ENCODE results near the gene POU3F4.

POU3F4 gene

GRCh38 chrX:83508006-83508405, at the start of gene POU3F4:
POU3F4 (plus strand) TSS chrX:83508290; CDS start chrX:83508325, 35 bp downstream.
- no peak within 1 kb of the TSS for H3K4me3 ChIP-seq (ENCODE audit: insufficient read length, low read depth)
- no peak for DNase-seq (ENCODE audit: low read depth, low spot score)
- H3K36me3 ChIP-seq (ENCODE audit: insufficient read depth, insufficient read length, low read length): no peaks in the 10 kb centered on the region
- TF ChIP-seq ZNF274 (IDR thresholded peaks at IDR 0.05; ENCODE audit: low read depth, low read length) (no peak), YY1 (IDR thresholded peaks at IDR 0.05; ENCODE audit: insufficient read depth, insufficient read length) (no peak), SUZ12 (IDR thresholded peaks at IDR 0.05; ENCODE audit: extremely low read depth, insufficient read depth, insufficient read length) (no peak)
- no peak within 1 kb of the TSS for H3K9ac ChIP-seq (ENCODE audit: insufficient read length, low read depth)
- H3K27me3 ChIP-seq (ENCODE audit: insufficient read depth, insufficient read length): peaks cover 21% of the 10 kb centered on the region
- H3K9me3 ChIP-seq (ENCODE audit: insufficient read depth, low read length): peaks cover 5% of the 10 kb centered on the region; the same call in 1 of the 2 replicates
- no peaks in the 10 kb centered on the region for H3K4me1 ChIP-seq (ENCODE audit: insufficient read depth, insufficient read length)

DNA sequence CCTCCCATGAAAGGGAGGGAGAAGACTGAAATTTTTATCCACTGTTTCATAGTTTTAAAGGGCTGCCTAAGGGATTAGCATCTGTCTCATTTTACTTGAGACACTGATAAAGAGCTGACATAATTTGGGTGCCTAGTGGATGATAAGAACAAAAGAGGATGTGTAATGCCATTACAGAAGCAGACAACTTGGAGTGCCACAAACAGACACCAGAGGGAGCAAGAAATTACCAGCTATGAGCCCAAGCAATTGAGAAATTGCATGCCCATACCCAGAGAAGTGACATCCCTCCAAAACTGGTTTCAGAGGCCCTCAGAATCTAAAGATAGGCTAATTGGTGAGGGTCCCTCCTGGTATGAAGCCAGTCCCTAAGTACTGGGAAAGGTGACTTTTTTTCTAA, 38.5 kb upstream of the POU3F4 start:
- Histone ChIP-seq H3K9ac (ENCODE audit: insufficient read length, low read depth) (no peak overlapping the region), H3K4me3 (ENCODE audit: insufficient read length, low read depth) (no peak overlapping the region), H3K4me1 (ENCODE audit: insufficient read depth, insufficient read length) (no peaks in the 10 kb centered on the region), H3K9me3 (ENCODE audit: insufficient read depth, low read length) (no peaks in the 10 kb centered on the region), H3K36me3 (ENCODE audit: insufficient read depth, insufficient read length, low read length) (no peaks in the 10 kb centered on the region), H3K27me3 (ENCODE audit: insufficient read depth, insufficient read length) (no peaks in the 10 kb centered on the region)
- DNase-seq (ENCODE audit: low read depth, low spot score): peak; percentile 27
- TF ChIP-seq YY1 (IDR thresholded peaks at IDR 0.05; ENCODE audit: insufficient read depth, insufficient read length): no peak
- TF ChIP-seq SUZ12 (IDR thresholded peaks at IDR 0.05; ENCODE audit: extremely low read depth, insufficient read depth, insufficient read length): no peak
- no peak for TF ChIP-seq ZNF274 (IDR thresholded peaks at IDR 0.05; ENCODE audit: low read depth, low read length)

DNA sequence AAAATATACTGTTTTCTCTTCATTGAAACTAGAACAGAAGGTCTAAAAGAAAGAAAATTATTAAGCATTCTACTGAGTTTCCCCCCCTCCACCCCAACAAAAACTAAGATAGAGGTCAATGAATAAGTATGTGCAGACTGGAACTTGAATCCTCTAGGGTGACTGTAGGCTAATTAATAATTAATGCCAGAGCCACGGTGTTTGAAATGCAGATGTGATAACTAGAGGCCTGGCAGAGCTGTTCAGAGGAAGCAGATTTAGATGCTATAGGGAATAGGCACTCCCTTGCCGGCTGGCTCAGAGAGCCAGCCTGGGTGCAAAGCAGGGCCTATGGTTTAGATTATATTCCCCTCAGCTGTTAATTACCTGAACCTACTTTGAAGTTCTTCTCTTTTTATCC, 12.2 kb upstream of the POU3F4 start:
- Histone ChIP-seq H3K27me3 (ENCODE audit: insufficient read depth, insufficient read length) (no peaks in the 10 kb centered on the region), H3K4me1 (ENCODE audit: insufficient read depth, insufficient read length) (no peaks in the 10 kb centered on the region), H3K36me3 (ENCODE audit: insufficient read depth, insufficient read length, low read length) (no peaks in the 10 kb centered on the region), H3K4me3 (ENCODE audit: insufficient read length, low read depth) (no peak overlapping the region), H3K9ac (ENCODE audit: insufficient read length, low read depth) (no peak overlapping the region), H3K9me3 (ENCODE audit: insufficient read depth, low read length) (no peaks in the 10 kb centered on the region)
- TF ChIP-seq ZNF274 (IDR thresholded peaks at IDR 0.05; ENCODE audit: low read depth, low read length): no peak
- no peak for DNase-seq (ENCODE audit: low read depth, low spot score)

- Histone ChIP-seq H3K27me3 (ENCODE audit: insufficient read depth, insufficient read length) (no peaks in the 10 kb centered on the region), H3K4me3 (ENCODE audit: insufficient read length, low read depth) (no peak overlapping the region), H3K4me1 (ENCODE audit: insufficient read depth, insufficient read length) (no peaks in the 10 kb centered on the region), H3K36me3 (ENCODE audit: insufficient read depth, insufficient read length, low read length) (no peaks in the 10 kb centered on the region), H3K9me3 (ENCODE audit: insufficient read depth, low read length) (no peaks in the 10 kb centered on the region), H3K9ac (ENCODE audit: insufficient read length, low read depth) (no peak overlapping the region)
- no peak for DNase-seq (ENCODE audit: low read depth, low spot score)
- no peak for TF ChIP-seq ZNF274 (IDR thresholded peaks at IDR 0.05; ENCODE audit: low read depth, low read length)
- no peak for TF ChIP-seq SUZ12 (IDR thresholded peaks at IDR 0.05; ENCODE audit: extremely low read depth, insufficient read depth, insufficient read length)
- TF ChIP-seq YY1 (IDR thresholded peaks at IDR 0.05; ENCODE audit: insufficient read depth, insufficient read length): no peak
Observed at GRCh38 chrX:83501003-83501402, 7.1 kb upstream of the POU3F4 start.

DNA sequence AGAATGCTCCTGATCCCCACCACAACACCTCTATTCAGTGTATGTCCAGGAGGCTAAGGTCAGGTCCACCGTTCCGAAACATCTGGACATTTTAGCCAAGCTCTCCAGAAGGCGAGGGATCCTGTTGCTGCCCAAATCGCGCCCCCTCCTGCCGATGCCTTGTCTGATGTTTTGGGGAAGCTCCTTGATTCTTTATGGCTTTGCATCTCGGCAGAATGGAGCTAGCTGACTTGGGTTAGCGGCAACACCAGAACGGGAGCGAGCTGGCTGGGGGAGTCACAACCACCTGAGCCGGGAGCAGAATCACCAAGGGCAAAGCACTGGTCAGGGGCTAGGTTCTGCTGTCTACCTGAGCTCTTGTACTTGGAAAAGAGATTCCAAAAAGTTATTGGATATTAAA, 6.6 kb upstream of the POU3F4 start:
- Histone ChIP-seq H3K4me1 (ENCODE audit: insufficient read depth, insufficient read length) (no peaks in the 10 kb centered on the region), H3K9me3 (ENCODE audit: insufficient read depth, low read length) (no peaks in the 10 kb centered on the region), H3K9ac (ENCODE audit: insufficient read length, low read depth) (no peak overlapping the region), H3K27me3 (ENCODE audit: insufficient read depth, insufficient read length) (no peaks in the 10 kb centered on the region), H3K36me3 (ENCODE audit: insufficient read depth, insufficient read length, low read length) (no peaks in the 10 kb centered on the region), H3K4me3 (ENCODE audit: insufficient read length, low read depth) (no peak overlapping the region)
- DNase-seq (ENCODE audit: low read depth, low spot score): no peak
- no peak for TF ChIP-seq ZNF274 (IDR thresholded peaks at IDR 0.05; ENCODE audit: low read depth, low read length)
- no peak for TF ChIP-seq YY1 (IDR thresholded peaks at IDR 0.05; ENCODE audit: insufficient read depth, insufficient read length)

GRCh38 chrX:83504721-83505479, 3.2 kb upstream of the POU3F4 start:
- H3K4me3 ChIP-seq (ENCODE audit: insufficient read length, low read depth): no peak overlapping the region
- no peak overlapping the region for H3K9ac ChIP-seq (ENCODE audit: insufficient read length, low read depth)
- H3K36me3 ChIP-seq (ENCODE audit: insufficient read depth, insufficient read length, low read length): no peaks in the 10 kb centered on the region
- H3K27me3 ChIP-seq (ENCODE audit: insufficient read depth, insufficient read length): peaks cover 12% of the 10 kb centered on the region
- no peak for DNase-seq (ENCODE audit: low read depth, low spot score)
- no peaks in the 10 kb centered on the region for H3K4me1 ChIP-seq (ENCODE audit: insufficient read depth, insufficient read length)
- peaks cover 5% of the 10 kb centered on the region; the same call in 1 of the 2 replicates for H3K9me3 ChIP-seq (ENCODE audit: insufficient read depth, low read length)
- TF ChIP-seq SUZ12 (IDR thresholded peaks at IDR 0.05; ENCODE audit: extremely low read depth, insufficient read depth, insufficient read length): no peak

DNA sequence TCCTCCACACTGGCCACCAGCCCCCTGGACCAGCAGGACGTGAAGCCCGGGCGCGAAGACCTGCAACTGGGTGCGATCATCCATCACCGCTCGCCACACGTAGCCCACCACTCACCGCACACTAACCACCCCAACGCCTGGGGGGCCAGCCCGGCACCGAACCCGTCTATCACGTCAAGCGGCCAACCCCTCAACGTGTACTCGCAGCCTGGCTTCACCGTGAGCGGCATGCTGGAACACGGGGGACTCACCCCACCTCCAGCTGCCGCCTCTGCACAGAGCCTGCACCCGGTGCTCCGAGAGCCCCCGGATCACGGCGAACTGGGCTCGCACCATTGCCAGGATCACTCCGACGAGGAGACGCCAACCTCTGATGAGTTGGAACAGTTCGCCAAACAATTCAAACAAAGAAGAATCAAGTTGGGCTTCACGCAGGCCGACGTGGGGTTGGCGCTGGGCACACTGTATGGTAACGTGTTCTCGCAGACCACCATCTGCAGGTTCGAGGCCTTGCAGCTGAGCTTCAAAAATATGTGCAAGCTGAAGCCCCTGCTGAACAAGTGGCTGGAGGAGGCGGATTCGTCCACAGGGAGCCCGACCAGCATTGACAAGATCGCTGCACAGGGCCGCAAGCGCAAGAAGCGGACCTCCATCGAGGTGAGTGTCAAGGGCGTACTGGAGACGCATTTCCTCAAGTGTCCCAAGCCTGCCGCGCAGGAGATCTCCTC, 600 bp downstream of the POU3F4 start:
- H3K9ac ChIP-seq (ENCODE audit: insufficient read length, low read depth): no peak overlapping the region

More for the DNA sequence above, 600 bp downstream of the POU3F4 start:
- TF ChIP-seq ZNF274 (IDR thresholded peaks at IDR 0.05; ENCODE audit: low read depth, low read length) (no peak), SUZ12 (IDR thresholded peaks at IDR 0.05; ENCODE audit: extremely low read depth, insufficient read depth, insufficient read length) (no peak), YY1 (IDR thresholded peaks at IDR 0.05; ENCODE audit: insufficient read depth, insufficient read length) (no peak)
- peaks cover 5% of the 10 kb centered on the region; the same call in 1 of the 2 replicates for H3K9me3 ChIP-seq (ENCODE audit: insufficient read depth, low read length)
- no peak overlapping the region for H3K4me3 ChIP-seq (ENCODE audit: insufficient read length, low read depth)
- no peaks in the 10 kb centered on the region for H3K4me1 ChIP-seq (ENCODE audit: insufficient read depth, insufficient read length)
- H3K27me3 ChIP-seq (ENCODE audit: insufficient read depth, insufficient read length): peaks cover 21% of the 10 kb centered on the region
- no peak for DNase-seq (ENCODE audit: low read depth, low spot score)
- H3K36me3 ChIP-seq (ENCODE audit: insufficient read depth, insufficient read length, low read length): no peaks in the 10 kb centered on the region

Data from NT2/D1 (cell line).